GM10847 (cell line): Measurements from ENCODE around the gene GALNT12.

ENCODE experiments used
- POLR2A ChIP-seq: IDR thresholded peaks from 2 replicates; pipeline ENCODE4 v1.6.1; 2011; ENCODE audit not compliant: insufficient read length; ENCODE audit errors: extremely low read depth

Gene GALNT12

GRCh38 chr9:98790842-98791607 is 16.4 kb upstream of the GALNT12 start:
- TF ChIP-seq POLR2A = no peak

- TF ChIP-seq POLR2A = no peak
These were observed 15.6 kb upstream of the GALNT12 start for GRCh38 chr9:98791608-98792490.

GRCh38 chr9:98793031-98793430 is 14.4 kb upstream of the GALNT12 start:
- TF ChIP-seq POLR2A = no peak

- no peak for TF ChIP-seq POLR2A
These were observed 12.7 kb upstream of the GALNT12 start for GRCh38 chr9:98794802-98795201.

- TF ChIP-seq POLR2A = no peak
These were observed 12.0 kb upstream of the GALNT12 start for GRCh38 chr9:98795295-98795955.

GRCh38 chr9:98795970-98796363 is 11.5 kb upstream of the GALNT12 start:
- no peak for TF ChIP-seq POLR2A

GRCh38 chr9:98796364-98797101 is 10.9 kb upstream of the GALNT12 start, which contains the start of gene ANKS6:
ANKS6 (minus strand) TSS chr9:98796555; CDS start chr9:98796491, 64 bp downstream.
- no peak for TF ChIP-seq POLR2A

GRCh38 chr9:98797491-98797890 is 10.0 kb upstream of the GALNT12 start:
- TF ChIP-seq POLR2A = no peak

GRCh38 chr9:98798254-98798653 is 9.2 kb upstream of the GALNT12 start:
- no peak for TF ChIP-seq POLR2A

GRCh38 chr9:98801561-98801960 is 5.9 kb upstream of the GALNT12 start:
- TF ChIP-seq POLR2A = no peak

GRCh38 chr9:98801969-98802371 is 5.5 kb upstream of the GALNT12 start:
- no peak for TF ChIP-seq POLR2A

GRCh38 chr9:98804083-98804482 is 3.4 kb upstream of the GALNT12 start:
- no peak for TF ChIP-seq POLR2A

GRCh38 chr9:98805506-98806272 is 1.8 kb upstream of the GALNT12 start:
- no peak for TF ChIP-seq POLR2A

- no peak for TF ChIP-seq POLR2A
These were observed 955 bp upstream of the GALNT12 start for GRCh38 chr9:98806394-98807035.
